Left lung (tissue), 10 donors: ENCODE results near the gene ADCY2. TPM values are rescaled to one million over a fixed set of nuclear protein-coding genes. Genes with fewer than 3 reads are reported as not detected.

Experiments used
- ATAC-seq: fragments of 200-7000 bp; cut with Tn5 transposase; one replicate; pipeline ENCODE4 v1.9.1; 2020; ENCODE audit warnings: moderate library complexity
- DNase-seq, 4 donors: peaks; one replicate each; pipeline ENCODE4 v3.0.0-alpha.2; 2013 to 2020
- H3K27ac ChIP-seq, 2 donors: fragments of 200-600 bp; sonication (generic) in 1 of 2; one replicate each; pipeline versions ENCODE4 v1.5.0 to v1.8.0; 2020 to 2021
- H3K27me3 ChIP-seq, 2 donors: fragments of 200-600 bp; sonication (generic) in 1 of 2; one replicate each; pipeline versions ENCODE4 v1.5.0 to v1.8.0; 2020 to 2021
- H3K36me3 ChIP-seq, 2 donors: fragments of 200-600 bp; sonication (generic) in 1 of 2; one replicate each; pipeline versions ENCODE4 v1.5.0 to v1.8.0; 2020 to 2021
- H3K4me1 ChIP-seq, 2 donors: fragments of 200-600 bp; one replicate each; pipeline ENCODE4 v1.8.0; 2021
- H3K4me3 ChIP-seq, 2 donors: fragments of 200-600 bp; sonication (generic) in 1 of 2; one replicate each; pipeline versions ENCODE4 v1.5.0 to v1.8.0; 2020 to 2021; ENCODE audit warnings: mild to moderate bottlenecking in 1 of 2
- H3K9me3 ChIP-seq, 2 donors: fragments of 200-600 bp; sonication (generic) in 1 of 2; one replicate each; pipeline versions ENCODE4 v1.5.0 to v1.8.0; 2020 to 2021
- intact Hi-C, 2 donors: fragments of 100-400 bp; cut with DNase I; formaldehyde crosslinking; loops; one replicate each; pipeline versions ENCODE4 v1.11.2 to v1.14.2; 2022
- polyA plus RNA-seq, 6 donors: library from polyadenylated mRNA; unstranded; fragments of 120-200 nt; gene quantifications; one replicate each; pipeline ENCODE4 v1.2.1, GENCODE V29; 2013; ENCODE audit not compliant: insufficient read length in 6 of 6
- total RNA-seq, 2 donors: library from RNA; stranded (reverse); fragmentation: NEBNext Ultra II Directional; extraction: Animal tissue kit (Norgen Biotek cat#: 25700); gene quantifications; one replicate each; pipeline ENCODE4 v1.2.1, GENCODE V29; 2021
- TF ChIP-seq, protein P1 (sequence below), 2 donors: fragments of 200-600 bp; sonication (generic) in 1 of 2; IDR thresholded peaks; one replicate each; pipeline versions ENCODE4 v1.5.0 to v1.8.0; 2021; ENCODE audit warnings: antibody characterized with exemption in 2 of 2
- donor health status: DM: no; HTN: yes; CAD: no.
- donor health status: DM: no; HTN: no; CAD: no.

Gene ADCY2
- total and polyA plus RNA-seq, 8 donors: 0.34 to 14.0 (median 9.6) TPM

DNA sequence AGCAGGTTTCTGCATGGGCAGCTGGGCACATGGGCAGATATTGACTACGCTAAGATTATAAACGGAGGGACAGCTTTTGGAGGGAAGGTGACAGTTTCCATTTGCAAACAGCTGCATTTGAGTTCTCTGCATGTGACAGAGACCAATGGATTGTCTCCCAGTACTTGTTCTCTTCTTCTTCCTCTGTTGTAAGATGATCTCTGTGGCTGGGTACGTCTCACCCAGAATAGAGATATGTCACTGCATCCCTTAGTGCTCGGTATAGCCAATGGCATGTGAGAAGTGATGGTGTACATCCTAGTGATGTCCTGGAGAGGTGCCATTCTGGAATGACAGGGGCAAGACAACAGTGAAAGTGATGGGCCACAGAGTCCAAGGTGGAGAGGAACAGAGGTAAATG is 283.7 kb downstream of the ADCY2 start:
- ATAC-seq: no peak
- Histone ChIP-seq H3K27ac (no peak overlapping the region), H3K4me3 (no peak overlapping the region), H3K27me3 (peaks cover 0 to 6% of the 10 kb centered on the region in 2 donors), H3K4me1 (no peaks in the 10 kb centered on the region), H3K9me3 (no peaks in the 10 kb centered on the region), H3K36me3 (no peaks in the 10 kb centered on the region)
- no peak for DNase-seq
- TF ChIP-seq, protein P1, sequence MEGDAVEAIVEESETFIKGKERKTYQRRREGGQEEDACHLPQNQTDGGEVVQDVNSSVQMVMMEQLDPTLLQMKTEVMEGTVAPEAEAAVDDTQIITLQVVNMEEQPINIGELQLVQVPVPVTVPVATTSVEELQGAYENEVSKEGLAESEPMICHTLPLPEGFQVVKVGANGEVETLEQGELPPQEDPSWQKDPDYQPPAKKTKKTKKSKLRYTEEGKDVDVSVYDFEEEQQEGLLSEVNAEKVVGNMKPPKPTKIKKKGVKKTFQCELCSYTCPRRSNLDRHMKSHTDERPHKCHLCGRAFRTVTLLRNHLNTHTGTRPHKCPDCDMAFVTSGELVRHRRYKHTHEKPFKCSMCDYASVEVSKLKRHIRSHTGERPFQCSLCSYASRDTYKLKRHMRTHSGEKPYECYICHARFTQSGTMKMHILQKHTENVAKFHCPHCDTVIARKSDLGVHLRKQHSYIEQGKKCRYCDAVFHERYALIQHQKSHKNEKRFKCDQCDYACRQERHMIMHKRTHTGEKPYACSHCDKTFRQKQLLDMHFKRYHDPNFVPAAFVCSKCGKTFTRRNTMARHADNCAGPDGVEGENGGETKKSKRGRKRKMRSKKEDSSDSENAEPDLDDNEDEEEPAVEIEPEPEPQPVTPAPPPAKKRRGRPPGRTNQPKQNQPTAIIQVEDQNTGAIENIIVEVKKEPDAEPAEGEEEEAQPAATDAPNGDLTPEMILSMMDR (IDR thresholded peaks at IDR 0.05): no peak
- intact Hi-C loops: no loop called here

DNA sequence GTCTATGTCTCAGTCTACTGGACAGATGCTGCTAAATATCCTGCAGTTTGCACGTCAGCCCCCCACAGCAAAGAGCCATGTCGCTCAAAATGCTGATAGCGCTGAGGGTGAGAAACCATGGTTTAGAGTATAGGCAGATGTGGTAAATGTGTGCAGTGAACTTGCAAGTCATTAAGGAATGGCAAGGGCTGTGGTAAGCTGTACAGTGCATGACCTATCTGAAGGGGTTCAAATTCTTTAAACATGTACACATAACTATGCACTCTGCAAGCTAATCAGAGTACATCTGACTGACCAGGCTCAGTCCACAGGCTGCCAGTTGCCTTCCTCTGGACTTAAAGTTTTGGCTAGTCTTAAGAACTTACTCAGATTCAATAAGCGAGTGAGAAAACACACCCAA is 284.3 kb downstream of the ADCY2 start:
- no peak overlapping the region for H3K27ac ChIP-seq
- no peak overlapping the region for H3K4me3 ChIP-seq
- H3K9me3 ChIP-seq: no peaks in the 10 kb centered on the region
- TF ChIP-seq, protein P1 (IDR thresholded peaks at IDR 0.05): no peak
- DNase-seq (no peak), ATAC-seq (no peak)
- intact Hi-C loops: no loop called here
- H3K4me1 ChIP-seq: no peaks in the 10 kb centered on the region
- H3K36me3 ChIP-seq: no peaks in the 10 kb centered on the region
- peaks cover 0 to 6% of the 10 kb centered on the region in 2 donors for H3K27me3 ChIP-seq

DNA sequence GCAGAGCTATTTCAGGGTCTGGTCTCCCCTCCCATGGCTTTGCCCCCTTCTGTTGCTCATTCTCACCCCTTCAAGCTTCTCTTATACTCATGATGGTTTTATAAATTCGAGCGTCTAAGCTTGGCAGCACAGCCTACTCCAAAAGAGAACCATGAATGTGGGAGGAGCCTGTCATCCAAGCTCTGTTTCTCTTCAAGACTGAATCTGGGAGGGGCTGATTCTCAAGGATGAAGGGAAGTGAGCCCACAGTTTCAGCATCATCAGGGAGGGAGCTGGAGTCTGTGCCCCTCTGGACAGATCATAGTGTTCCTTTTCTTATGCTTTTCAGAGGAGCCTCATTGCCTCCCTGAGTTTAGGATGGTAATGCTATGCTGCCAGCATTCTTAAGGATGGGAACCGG is 286.4 kb downstream of the ADCY2 start:
- H3K27me3 ChIP-seq: peaks cover 0 to 6% of the 10 kb centered on the region in 2 donors
- ATAC-seq (no peak), DNase-seq (no peak)
- intact Hi-C loops: no loop called here
- no peak overlapping the region for H3K4me3 ChIP-seq
- no peaks in the 10 kb centered on the region for H3K9me3 ChIP-seq
- no peaks in the 10 kb centered on the region for H3K4me1 ChIP-seq
- TF ChIP-seq, protein P1 (IDR thresholded peaks at IDR 0.05): no peak
- H3K27ac ChIP-seq: no peak overlapping the region
- H3K36me3 ChIP-seq: no peaks in the 10 kb centered on the region

DNA sequence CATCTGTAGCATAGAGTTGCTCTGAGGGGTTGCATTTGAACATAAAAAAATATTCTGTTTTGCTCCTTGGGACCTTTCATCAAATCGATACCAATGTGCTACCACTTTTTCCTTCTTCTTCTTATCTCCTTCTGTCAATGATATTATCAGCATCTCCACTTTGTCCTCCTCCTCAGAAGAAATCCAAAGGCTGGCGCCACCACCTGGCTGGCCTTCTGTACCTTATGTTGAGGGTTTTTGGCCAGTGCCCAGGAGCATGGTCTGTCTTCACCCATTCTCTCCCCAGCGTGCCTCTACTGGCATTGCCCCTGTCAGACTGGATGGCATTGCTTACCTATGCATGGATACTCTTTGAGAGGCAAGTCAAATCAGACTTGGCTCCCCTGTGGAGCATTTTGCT is 287.8 kb downstream of the ADCY2 start:
- no peak for DNase-seq
- intact Hi-C loops: no loop called here
- H3K27ac ChIP-seq: no peak overlapping the region

DNA sequence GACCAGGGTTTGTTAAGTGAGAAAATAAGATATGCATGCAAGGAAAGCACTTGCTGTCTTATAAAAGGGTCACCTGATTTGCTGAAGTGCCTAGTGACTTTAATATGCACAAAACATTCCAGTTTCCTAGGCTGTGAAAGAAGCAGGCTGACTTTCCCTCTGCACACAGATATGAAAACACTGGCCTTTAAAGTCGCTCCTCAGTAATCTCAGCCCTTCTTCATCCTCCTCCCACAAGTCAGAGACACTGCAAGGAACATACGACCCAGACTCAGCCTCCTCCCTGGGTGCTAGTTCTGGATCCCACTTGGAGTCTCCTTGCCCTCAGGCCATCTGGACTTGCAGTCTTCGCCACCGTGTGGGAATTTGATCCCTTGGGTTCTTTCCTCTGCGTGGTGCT is 288.9 kb downstream of the ADCY2 start:
- intact Hi-C loops: no loop called here
- no peak for ATAC-seq
- Histone ChIP-seq H3K9me3 (no peaks in the 10 kb centered on the region), H3K27ac (no peak overlapping the region), H3K4me1 (no peaks in the 10 kb centered on the region), H3K4me3 (no peak overlapping the region), H3K27me3 (peaks cover 0 to 6% of the 10 kb centered on the region in 2 donors), H3K36me3 (no peaks in the 10 kb centered on the region)
- no peak for DNase-seq
- TF ChIP-seq, protein P1 (IDR thresholded peaks at IDR 0.05): no peak

More for the DNA sequence above, 287.8 kb downstream of the ADCY2 start:
- Histone ChIP-seq H3K27me3 (peaks cover 0 to 6% of the 10 kb centered on the region in 2 donors), H3K36me3 (no peaks in the 10 kb centered on the region), H3K4me1 (no peaks in the 10 kb centered on the region), H3K4me3 (no peak overlapping the region), H3K9me3 (no peaks in the 10 kb centered on the region)
- TF ChIP-seq, protein P1 (IDR thresholded peaks at IDR 0.05): no peak
- no peak for ATAC-seq
